HEK293 (cell line): Measurements from ENCODE around the gene NPDC1.

ENCODE experiments used
- CTCF ChIP-seq: fragments of 450-650 bp; formaldehyde crosslinking; IDR thresholded peaks from 2 replicates; pipeline ENCODE4 v1.5.1; 2016; ENCODE audit warnings: missing biosample characterization, missing genetic modification characterization
- REST ChIP-seq: fragments of 450-650 bp; formaldehyde crosslinking; IDR thresholded peaks from 2 replicates; pipeline ENCODE4 v1.5.1; 2016; ENCODE audit warnings: missing biosample characterization, missing genetic modification characterization

GRCh38 chr9:137026828-137027227 is 19.1 kb downstream of the NPDC1 start:
- TF ChIP-seq CTCF (tag by site-specific recombination) (no peak), REST (tag by site-specific recombination) (no peak)
